GM18508 (cell line): ENCODE results near the gene ACOT11.

ENCODE experiments used
- ATAC-seq: cut with Tn5 transposase; IDR thresholded peaks from one replicate; pipeline ENCODE4 v1.9.1; 2021; ENCODE audit warnings: moderate number of reproducible peaks; ENCODE audit not compliant: insufficient read depth, unreplicated experiment

The ACOT11 gene

DNA sequence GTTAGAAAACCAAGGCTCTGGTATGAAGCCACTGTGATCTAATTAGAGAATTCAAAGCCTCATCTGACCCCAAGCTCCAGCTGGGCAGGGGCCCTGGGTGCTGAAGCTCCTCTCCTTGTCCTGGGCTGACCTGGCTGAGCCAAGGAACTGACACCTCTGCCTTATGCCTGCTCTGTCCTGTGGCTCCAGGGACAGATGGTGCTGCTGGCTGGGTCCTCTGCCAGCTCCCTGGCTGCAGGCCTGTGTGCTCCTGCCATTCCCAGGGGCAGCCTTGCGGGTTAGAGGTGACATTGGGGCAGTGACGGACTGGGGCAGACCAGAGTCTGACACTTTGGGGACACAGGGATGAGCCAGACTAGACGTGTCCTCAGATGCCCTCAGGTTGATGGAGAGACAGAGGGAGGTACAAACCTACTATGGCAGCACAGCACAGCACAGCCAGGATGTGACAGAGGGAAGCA, 11.8 kb downstream of the ACOT11 start:
- ATAC-seq, result no peak

DNA sequence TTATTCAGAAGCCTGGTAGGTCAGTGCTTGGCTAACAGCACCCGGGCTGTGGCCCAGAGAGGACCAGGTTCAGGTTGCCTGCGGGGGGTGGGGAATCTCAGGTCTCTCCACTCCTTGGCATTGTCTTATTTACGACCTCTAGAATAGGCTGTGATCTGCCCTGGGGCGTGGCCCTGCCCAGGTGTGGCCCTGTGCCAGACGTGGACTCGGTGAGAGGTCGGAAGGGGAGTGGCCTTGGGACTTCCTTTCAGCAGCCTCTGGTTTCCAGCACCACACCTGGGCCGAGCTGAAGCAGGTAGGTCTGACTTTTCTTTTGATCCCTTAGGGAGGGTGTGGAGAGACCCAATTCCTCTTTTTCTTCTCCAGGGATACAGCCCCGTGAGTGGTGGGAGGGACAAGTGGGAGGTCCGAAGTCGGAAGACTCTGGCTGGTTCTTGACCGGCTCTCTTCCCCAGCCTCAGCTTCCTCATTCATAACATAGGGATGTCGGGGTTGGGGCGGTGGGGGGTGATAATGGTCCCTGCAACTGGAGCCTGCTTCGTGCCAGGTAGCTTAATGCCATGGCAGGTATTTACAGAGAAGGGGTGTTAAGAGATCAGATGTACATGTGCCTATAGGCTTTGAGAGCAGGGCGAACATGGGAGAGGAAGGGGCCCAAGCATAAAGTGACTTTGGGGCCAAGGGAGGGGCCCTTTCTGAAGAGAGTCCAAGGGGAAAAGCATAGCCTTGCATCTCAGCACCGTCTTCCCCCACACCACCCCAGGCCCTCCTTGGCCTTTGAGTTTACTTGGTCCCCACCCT, 16.5 kb downstream of the ACOT11 start:
- no peak for ATAC-seq

DNA sequence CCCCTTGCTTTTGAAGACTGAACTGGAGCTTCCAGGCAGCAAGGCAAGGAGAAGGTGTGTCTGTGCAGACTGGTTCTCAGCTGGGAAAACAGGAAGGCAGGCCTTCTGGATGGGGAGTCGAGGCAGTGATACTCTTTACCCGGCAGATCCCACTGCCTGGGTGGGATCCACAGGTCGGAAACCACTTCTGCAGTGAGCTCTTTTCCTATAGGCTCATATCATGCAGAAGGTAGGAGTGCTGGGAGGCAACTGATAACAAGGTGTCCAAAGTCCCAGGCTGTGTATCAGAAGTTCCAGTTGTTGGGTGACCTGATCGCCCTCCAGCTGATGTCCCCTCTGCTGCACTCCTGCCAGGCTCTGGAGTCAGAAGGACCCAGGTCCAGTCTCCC, 17.1 kb downstream of the ACOT11 start:
- ATAC-seq, result no peak

DNA sequence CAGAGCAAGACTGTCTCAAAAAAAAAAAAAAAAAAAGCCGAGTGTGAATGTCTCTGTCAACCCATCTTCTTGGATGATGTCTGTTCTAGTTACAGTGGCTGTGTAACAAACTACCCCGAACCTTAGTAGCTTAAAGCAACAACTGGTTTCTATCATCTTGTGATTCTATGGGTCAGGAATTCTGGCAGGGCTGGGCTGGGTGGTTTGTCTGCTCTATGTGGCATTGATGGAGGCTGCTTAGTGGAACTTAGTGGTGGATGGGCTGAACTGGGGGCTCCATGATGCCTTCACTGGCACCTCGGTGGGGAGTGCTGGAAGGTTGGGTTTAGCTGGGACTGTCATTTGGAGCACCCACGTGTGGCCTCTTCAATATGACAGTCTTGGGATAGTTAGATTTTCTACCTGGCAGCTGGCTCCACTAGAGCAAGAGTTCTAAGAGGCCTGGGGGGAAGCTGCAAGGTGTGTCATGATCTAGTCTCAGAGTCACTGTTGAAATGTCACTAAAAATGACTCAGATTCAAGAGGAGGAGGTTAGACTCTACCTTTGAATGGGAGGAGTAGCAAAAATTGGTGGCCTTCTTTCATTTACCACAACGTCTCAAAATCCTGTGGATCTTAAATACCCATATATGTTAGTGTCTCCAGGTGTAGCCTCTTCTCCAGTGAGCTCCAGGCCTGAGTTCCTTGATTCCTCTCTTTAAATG, 18.6 kb downstream of the ACOT11 start:
- ATAC-seq, result no peak

DNA sequence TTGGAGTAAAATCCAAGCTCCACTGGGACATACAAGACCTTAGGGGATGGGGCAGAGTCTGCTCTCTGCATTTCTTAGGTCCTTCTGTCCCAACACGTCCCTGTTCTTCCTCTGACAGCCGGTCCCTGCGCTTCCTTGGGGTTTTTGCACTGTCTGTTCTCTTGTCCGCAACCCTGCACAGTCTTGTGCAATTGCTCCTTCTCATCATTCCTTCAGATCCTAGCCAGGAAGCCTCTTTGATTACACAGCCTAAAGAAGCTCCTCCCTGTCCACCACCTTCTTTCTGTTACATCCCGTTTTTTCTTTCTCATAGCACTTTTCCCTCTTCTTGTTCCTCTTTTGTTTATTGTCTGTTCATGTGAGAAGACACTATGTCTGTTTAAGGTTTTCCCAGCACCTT, 19.9 kb downstream of the ACOT11 start:
- no peak for ATAC-seq

DNA sequence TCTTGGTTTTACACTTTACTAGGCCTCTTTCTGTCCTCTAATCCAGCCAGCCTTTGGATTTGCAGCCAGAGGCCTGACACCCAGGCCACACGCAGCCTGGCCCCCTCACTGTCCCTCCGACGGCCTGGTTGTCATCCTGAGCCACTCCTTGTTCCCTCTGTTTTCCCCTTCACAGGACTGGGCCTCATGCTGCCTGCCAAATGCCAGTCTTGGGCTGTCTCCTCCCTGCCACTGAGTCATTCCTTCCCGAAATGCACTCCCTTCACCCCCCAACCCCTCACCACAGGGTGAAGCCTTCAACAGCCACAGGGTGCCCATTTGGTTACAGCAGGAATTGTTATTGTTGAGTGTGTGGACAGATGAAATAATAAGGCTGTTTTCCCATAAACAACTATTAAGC, 21.3 kb downstream of the ACOT11 start:
- ATAC-seq, result no peak

DNA sequence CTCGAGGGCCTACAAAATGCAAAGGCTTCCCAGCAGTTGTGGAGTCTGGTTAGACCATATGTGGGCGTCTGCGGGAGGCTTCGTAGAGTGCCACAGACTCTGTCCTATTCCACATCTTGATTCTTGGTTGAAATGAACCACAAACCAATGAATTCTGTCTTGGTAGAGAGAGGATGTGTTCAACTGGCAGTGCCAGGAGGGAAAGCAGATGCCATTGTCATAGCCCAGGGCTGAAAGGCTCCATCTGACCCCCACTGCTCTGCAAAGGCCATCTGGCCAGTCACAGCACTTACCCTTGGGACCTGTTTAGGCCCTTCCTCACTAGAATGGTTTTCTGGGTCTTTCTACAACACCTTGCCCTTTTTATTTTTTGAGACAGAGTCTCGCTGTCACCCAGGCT, 22.1 kb downstream of the ACOT11 start:
- ATAC-seq, result no peak

DNA sequence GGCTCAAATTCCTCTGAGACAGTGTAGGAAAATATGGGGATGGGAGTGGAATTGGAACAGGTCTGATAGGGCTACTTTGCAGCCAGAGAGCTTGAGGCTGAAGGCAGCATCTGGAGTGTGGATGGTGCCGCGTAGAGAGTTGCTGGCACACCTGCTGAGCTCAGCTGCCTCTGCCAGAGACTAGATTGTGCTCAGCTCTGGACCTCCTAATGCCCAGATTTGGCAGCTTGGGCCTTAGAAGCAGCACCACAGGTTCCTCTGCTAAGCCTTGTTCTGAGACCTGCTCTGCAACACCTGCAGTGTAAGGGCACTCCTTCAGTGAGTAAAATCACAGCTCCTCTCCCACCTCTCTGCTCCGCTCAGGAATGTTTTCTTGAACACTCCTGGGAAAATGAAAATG, 23.3 kb downstream of the ACOT11 start:
- ATAC-seq, result no peak

DNA sequence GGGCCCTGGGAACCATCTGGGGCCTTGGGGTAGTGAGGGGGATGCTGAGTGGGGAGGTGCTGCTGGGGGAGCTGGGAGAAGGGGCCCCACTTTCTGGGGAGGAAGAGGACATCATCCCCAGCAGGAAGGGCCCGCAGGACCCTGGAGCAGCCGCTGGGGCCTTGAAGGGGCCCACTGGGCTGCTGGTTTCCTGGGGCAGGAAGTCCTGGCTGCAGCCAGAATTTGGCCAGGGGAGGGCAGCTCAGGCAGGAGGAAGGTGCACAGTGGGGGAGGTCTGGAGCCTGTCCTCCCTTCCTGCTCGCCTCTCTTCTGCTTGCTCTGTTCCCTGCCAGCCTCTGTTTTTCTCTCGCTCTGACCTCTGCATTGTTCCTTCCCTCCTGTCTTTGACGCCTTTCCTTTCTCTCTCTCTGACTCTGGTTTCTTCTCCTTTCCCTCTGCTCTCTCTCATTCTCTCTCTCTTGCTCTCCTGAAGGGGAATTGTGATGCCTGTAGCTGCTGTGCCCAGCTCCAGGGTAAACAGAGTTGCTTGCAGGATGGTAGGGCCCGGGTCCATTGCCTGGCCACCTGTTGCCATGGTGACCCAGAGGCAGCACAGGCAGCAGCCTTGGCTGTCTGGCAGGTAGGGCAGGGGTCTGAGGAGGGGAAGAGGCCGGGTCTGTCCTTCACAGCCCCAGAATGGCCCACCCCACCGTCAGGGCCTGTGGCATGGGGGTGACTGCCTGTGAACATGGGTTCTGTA, 23.9 kb downstream of the ACOT11 start:
- ATAC-seq, result no peak

DNA sequence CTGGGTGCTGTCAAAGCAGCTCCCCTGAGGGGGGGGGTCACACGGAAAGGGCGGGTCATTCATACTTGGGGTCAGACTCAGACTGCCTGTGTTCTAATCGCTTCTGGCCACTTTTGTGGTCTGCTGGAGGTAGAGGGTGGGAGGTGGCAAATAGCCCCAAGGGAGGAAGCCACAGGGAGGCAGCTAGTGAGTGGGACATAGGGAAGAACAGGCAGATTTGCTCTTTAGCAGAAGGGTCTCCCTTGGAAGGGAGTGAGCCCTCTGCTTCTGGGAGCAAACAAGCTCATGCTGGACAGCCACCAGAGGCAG, 24.5 kb downstream of the ACOT11 start:
- ATAC-seq, result no peak

DNA sequence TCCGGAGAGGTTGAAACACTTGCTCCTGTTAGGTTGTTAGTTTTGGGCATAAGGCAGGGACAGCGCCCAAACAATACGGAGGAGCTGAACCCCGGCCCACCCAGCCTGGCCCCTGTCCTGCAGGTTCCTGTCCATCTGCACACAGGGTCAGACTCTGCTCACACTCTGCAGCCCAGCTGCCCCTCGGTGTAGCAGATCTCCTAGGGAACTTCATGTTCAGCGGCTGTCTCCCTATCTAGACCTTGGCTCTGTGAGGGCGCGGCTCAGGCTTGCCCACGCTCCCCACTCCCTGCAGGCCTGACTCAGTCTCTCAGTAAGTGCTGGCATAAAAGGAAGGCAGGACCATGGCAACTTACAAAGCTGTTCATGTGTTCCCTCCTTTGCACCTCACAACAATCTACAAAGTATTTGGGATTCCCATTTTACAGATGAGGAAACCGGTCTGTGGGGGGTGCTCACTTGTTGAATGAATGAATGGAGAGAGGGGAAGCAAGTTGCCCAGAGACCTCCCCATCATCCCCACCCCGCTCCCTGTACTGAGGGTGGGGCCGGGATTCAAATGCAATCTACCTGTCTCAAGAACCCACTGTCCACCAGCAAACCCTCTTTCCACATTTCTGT, 26.2 kb downstream of the ACOT11 start:
- ATAC-seq, result no peak

DNA sequence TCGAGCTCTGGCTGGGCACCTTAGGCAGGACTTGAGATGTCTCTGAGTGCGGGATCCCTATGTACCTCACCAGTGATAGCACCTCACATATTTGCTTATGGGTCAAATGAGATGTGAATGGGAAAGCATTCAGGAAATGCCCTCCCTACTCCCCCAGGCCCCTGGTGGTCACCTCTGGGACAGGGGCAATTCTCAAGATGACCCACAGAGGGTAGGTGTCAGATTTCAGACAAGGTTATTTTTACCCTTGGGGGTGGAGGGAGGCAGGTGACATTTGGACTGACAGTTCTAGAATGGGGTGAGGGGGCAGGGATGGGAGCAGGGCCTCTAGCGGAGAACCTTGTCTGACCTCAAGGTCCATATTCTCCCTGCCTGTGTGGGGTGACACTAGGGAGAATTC, 27.1 kb downstream of the ACOT11 start:
- no peak for ATAC-seq

DNA sequence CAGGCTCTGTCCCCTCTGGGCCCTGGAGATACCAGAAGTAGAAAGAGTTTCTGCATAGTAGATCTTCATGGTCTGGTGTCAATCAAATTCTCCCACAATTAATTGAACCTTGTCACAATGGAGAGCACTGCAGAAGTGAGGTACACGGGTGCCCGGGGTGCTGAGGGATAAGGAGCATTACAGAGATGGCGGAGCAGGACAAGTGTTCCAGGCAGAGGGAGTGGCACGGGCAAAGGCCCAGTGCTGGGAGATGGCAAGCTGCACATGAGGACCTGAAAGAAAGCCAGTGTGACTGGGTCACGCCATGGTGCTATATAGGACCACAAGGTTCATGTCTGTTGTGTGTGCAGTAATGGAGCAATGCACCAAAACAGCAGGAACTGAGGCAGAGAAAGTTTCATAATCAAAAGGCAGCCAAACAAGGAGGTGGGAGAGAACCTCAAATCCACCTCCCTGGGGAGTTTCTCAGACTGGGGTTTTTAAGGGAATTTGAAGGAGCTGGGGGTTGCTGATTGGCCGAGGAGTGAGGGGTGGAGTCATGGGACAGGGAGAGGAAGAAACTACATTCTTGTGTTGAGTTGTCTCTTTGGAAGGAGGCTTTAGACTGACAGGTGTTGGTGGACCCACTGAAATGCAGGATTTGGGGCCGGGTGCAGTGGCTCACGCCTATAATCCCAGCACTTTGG, 27.7 kb downstream of the ACOT11 start:
- no peak for ATAC-seq

DNA sequence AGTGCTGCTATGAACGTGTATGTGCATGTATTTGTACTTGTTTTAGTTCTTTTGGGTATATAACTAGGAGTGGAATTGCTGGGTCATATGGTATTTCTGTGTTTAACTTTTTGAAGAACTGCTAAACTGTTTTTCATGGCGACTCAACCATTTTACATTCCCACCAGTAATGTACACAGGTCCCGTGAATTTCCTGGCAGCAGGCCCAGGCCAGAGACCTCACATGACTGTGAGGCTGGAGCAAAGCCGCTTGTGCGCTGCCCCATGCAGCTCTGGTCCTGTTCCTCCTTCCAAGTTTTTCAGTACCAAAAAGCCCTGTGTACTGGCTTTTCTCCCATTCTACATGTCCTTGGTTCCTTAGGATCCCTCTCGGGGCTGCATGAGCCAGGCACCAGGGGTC, 29.6 kb downstream of the ACOT11 start:
- ATAC-seq, result no peak

DNA sequence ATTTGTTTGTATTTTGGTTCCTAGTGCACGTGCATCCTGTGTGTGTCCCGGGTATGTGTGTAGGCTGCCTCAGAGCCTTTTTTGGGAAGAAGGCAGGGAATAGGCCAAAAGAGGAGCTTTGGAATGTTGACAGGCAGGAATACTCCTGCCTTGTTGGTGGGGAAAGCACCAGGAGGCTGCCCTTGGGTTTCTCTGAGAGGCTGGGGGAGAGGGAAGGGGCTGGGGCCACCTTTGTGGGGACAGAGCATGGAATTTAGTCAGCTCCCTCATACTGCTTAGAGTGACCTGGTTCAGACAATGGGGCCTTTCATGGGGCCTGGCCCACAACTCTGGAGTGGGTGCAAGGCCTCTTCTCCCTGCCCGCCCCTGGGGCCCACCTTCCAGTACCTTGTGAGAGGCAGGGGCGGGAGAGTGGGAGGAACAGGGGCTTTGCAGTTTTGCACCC, 31.3 kb downstream of the ACOT11 start:
- no peak for ATAC-seq

DNA sequence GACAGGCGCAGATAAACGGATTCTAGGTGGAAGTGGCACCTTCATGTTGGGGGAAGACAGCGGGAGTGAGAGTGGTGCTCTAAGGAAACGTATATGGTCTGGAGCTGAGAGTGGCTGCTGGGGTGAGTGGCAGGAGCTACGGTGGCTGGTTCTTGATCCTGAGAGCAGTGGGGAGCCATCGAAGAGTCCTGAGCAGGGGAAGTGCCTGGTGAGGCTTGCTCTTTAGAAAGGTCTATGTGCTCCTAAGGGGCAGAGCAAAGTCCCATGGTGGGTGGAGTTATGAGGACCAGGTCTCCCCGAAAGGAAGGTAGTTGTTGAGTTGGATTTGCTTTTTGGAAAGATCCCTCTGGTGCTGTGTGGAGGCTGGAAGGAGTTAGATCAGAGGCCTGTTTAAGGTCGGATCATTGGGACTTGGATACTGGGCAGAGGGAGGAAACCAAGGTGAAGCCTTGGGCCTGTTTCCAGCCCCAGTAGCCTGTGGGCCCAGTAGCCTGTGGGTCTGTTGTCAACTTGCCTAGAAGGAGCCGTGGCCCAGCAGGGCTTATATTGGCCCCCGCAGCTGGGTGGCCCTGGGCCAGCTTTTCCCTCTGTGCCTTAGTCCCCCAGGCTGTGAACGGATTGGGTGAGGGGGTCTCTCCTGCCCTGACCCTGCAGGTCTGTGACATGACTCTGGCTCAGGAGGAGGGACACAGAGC, 33.0 kb downstream of the ACOT11 start:
- no peak for ATAC-seq

DNA sequence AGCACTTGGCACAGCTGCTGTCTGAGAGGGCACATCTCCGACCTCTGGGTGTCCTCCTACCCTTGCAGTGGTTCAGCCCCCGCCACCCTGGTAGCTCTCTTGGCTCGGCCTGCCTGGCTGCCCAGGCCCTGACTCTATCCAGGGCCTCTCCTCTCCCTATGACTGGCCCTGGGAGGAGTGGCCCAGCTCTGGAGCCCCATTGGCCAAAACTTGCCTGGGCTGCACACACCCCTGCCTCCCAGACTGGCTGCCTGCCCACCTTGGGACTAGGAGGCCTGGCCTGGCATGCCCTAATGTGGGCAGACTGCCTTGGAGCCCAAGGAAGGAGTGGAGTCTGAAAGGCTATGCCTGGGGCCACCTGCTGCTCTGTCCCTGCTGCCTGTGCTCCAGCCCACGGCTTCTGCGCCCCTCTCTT, 33.6 kb downstream of the ACOT11 start:
- ATAC-seq, result no peak

DNA sequence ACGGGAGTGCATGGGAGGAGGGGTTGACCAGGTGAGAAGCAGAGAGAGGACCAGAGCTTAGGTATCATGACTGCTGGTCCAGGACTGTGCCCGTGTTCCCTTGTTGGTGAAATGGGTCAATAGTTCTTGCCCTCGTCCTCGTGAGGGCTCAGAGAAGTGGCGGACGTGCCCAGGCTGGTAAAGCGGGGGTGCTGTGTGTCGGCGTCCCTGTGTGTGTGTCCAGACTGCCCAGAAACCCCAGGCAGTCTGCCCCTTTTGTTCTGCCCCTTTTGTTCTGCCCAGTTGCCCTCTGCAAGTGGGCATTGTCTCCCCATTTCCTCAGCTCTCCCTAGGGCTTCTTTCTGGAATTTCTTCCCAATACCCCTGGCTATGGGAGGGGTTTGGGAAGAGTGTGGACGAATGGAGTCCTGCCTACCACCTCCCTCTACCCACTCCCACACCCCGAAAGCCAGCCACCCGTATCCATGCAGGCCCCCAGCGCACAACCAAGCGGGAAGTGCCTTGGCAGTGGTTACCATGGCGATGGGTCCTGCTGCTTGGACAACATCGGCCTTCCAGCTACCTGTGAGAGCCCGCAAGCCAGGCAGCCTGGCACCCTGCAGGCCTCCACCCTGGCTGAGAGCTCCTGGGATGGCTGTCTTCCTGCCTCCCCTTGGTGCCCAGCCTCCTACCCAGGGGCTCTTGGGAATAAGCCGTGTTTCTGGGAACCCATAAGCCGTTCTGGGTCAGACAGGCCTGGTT, 34.7 kb downstream of the ACOT11 start:
- ATAC-seq, result no peak

DNA sequence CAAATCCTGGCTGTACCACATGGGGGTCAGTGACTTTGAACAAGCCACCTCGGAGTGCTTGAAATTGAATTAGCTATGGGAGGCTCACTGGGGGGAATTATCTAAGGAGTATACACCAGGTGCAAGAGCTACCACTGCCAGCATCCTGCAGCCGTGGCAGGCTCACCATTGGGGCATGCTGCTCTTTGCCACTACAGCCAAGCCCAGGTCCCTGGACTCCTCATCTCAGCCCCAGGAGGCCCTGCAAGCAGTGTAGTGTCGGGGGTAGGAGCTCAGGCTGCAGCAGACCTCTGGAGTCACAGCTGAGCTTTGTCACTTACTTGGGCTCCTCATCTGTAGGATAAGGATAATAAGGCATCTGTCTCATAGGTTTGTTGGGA, 35.3 kb downstream of the ACOT11 start:
- ATAC-seq, result no peak
